HG03103 (cell line): Measurements from ENCODE around the gene C10orf95.
A peak's percentile ranks its signal among the peaks of the same experiment; 100 is the strongest.
"Not testable (repeated sequence)": the region's sequence is repeated elsewhere in the genome, so short reads cannot be mapped to it uniquely, and the experiment has no call there.

Experiments used
- ATAC-seq: cut with Tn5 transposase; IDR thresholded peaks from one replicate; pipeline ENCODE4 v1.9.1; 2021; ENCODE audit warnings: low read depth; ENCODE audit not compliant: unreplicated experiment

The C10orf95 gene

GRCh38 chr10:102467318-102467717 is 16.0 kb upstream of the C10orf95 start:
- no peak for ATAC-seq

- no peak for ATAC-seq
These were observed 14.1 kb upstream of the C10orf95 start for GRCh38 chr10:102465466-102465865.

GRCh38 chr10:102463983-102464382 is 12.6 kb upstream of the C10orf95 start:
- no peak for ATAC-seq

DNA sequence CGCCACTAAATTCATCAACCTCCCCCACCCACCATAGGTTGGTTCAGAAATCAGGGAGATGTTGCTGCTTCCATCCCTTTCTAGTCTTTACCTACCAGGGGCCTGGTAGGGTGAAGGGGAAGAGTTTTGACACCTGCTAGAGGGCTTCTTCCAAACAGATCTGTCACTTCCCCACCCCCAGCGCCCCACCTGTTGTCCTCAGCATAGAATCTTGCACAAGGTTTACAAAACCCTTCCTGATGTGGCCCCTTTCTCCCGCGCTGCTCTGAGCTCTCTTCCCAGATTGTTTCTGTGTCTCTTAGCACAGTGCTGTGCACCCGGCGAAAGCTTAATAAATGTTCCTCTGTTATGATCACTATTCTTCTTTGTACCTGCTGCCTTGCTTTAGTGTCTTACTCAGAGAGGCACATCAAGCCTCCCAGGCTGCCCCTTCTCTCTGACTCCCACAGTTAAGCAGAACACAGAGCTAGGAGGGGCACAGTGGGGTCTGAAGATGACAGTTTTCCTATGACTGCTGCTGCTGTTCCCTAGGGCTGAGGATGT is 11.2 kb upstream of the C10orf95 start:
- ATAC-seq, result no peak

GRCh38 chr10:102461187-102462054 is 10.1 kb upstream of the C10orf95 start:
- peak; percentile 77 for ATAC-seq

DNA sequence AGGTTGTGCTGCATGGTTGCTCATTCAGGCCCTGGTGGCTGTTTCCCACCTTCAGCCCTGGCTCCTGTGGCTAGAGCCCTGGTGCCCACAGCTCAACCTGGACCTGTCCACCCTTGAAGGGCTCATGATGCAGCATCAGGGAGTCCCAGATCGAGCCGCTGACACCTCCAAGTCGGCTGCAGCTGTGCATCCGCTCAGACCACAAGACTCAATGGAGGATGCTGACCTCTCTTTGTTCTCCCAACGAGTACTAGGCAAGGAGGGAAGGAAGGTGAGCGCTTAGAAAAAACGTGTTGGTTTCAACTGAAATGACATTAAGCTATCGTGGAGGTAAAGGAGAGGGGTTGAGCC is 9.5 kb upstream of the C10orf95 start:
- peak; percentile 14 for ATAC-seq

- no peak for ATAC-seq
These were observed 7.3 kb upstream of the C10orf95 start for GRCh38 chr10:102458656-102459055.

GRCh38 chr10:102457591-102458150 is 6.3 kb upstream of the C10orf95 start:
- no peak for ATAC-seq

DNA sequence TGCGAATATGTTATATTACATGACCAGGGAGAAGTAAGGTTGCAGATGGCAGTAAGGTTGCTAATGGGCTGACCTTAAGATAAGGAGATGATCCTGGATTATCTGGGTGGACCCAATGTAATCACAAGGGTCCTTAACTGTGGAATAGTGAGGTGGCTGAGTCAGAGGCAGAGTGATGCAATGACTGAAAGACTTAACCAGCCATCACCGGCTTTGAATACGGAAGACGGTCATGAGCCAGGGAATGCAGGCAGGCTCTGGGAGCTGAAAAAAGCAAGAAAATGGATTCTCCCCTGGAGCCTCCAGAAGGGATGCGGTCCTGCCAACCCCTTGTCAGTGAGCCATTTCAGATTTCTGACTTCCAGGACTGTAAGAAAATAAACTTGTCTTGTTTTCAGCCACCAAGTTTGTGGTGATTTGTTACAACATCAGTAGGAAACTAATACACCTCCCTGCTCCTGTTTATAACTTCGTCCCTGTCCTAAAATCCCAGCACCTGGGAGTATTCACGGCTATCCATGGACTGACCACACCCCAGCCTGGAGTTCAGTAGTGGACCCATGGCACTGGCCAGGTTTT is 4.6 kb upstream of the C10orf95 start:
- no peak for ATAC-seq

DNA sequence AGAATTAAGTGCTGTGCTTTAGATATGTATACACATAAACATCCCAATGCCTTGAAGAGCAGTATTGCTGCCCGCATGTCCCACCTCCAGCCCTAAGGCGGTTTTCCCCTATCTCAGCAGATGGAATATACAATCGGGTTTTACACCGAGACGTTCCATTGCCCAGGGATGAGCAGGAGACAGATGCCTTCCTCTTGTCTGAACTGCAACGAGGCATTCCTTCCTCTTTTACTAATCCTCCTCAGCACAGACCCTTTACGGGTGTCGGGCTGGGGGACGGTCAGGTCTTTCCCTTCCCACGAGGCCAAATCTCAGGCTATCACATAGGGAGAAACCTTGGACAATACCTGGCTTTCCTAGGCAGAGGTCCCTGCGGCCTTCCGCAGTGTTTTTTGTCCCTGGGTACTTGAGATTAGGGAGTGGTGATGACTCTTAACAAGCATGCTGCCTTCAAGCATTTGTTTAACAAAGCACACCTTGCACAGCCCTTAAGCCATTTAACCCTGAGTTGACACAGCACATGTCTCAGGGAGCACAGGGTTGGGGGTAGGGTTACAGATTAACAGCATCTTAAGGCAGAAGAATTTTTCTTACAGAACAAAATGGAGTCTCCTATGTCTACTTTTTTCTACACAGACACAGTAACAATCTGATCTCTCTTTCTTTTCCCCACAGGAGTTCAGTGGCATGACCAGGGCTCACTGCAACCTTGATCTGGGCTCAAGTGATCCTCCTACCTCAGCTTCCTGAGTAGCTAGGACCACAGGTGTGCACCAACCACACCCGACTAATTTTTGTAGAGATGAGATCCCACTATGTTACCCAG is 3.5 kb upstream of the C10orf95 start:
- not testable (repeated sequence) for ATAC-seq

DNA sequence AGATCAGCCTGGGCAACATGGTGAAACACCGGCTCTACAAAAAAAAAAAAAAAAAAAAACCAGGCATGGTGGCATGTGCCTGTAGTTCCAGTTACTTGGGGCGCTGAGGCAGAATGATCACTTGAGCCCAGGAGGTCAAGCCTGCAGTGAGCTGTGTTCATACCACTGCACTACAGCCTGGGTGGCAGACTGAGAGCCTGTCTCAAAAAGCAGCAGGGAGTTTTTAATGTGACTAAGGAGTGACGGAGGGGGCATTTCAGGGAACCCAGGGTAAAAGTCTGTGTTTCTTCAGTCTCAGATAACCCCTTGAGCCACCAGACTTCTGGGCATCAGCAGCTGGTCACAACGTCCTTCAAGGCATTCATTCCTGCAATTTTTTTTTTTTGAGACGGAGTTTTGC is 2.2 kb upstream of the C10orf95 start:
- ATAC-seq, result no peak

- no peak for ATAC-seq
These were observed 1.5 kb upstream of the C10orf95 start for GRCh38 chr10:102452672-102453340.

DNA sequence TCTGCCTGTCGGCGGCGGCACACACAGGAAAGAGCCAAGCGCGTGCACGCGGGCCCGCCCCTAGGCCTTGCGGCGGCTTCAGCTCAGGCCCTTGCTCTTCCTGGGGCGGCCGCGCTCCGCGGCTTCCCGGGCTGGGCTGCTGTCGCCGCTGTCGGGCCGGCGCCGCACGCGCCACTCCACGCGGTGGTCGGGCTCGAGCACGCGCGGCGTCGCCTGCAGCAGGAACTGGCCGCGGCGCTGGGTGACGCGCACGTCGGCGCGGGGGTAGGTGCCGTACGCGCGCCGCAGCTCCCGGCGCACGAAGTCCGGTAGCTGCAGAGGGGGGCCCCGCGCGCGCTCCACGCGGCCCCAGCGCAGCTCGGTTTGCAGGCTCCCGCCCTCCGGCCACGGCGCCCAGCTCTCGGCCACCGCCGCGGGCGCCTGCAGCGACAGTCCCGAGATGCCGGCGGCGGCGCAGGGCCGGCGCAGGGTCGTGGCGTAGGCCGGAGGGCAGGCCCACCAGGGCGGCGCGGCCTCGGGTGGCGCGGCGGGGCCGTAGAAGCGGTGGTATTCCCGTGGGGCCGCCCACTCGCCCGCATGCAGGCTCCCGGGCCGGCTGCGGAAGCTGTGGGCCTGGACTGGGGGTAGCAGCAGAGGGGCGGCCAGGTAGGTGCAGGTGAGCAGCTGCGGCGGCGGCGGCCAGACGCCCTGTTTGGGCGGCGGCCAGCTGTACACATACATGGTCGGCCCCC is 804 bp downstream of the C10orf95 start:
- ATAC-seq, result peak; percentile 63

- no peak for ATAC-seq
These were observed 1.3 kb downstream of the C10orf95 start for GRCh38 chr10:102450124-102450373.

- peak; percentile 55 for ATAC-seq
These were observed 1.8 kb downstream of the C10orf95 start for GRCh38 chr10:102449321-102450123.

DNA sequence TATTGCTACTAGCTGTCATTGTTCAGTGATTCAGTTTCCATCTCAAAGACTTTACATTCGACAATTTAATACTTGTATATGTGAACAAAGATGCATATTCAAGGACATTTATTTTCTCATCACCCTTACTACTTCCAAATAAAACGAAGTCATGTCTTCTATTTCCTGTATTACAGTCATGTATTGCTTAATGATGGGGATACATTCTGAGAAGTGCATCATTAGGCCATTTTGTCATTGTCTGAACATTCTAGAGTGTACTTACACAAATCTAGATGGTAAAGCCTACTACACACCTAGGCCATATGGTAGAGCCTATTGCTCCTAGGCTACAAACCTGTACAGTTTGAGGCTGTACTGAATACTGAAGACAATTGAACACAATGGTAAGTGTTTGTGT is 6.5 kb downstream of the C10orf95 start:
- ATAC-seq, result no peak

DNA sequence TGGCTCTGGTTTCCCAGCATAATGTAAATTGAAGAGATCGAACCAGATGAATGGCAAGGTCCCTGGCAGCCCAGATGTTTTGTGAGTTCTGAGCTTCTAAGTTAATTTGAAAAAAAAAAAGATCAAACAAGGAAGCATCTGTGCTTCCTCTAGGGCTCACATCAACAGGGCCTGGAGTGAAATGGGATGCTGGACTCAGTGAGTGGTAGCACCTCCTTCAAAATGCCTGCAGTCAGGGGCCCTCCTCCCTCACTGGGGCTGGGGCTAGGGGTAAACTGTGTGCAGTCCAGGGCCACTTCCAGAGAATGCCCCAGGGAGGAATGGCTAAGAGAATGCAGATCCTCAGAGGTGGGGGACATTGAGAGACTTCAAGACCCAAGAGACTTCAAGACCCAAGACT is 13.0 kb downstream of the C10orf95 start:
- ATAC-seq, result no peak

DNA sequence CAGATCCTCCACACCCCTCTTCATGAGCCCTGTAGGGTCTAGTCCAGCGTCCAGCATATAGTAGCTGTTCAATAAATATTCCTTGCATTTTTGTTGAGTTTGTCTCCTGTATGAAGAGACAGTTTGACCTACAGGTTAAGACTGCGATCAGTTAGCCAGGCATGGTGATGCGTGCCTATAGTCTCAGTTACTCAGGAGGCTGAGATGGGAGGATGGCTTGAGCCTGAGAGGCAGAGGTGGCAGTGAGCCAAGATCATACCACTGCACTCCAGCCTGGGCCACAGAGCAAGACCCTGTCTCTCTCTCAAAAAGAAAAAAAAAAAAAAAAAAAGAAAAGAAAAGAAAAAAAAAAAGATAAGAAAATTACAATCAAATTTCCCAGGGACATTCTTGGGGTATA is 13.8 kb downstream of the C10orf95 start:
- no peak for ATAC-seq

GRCh38 chr10:102436312-102436711 is 15.0 kb downstream of the C10orf95 start:
- ATAC-seq, result no peak
